Activated CD8-positive, alpha-beta memory T cell treated with anti-CD3 and anti-CD28 coated beads, Interleukin-2, amount 50 U/mL, for 1 hour (primary cell): ENCODE data around the gene RASSF8.

Experiments
- DNase-seq: peaks from one replicate; pipeline ENCODE4 v3.0.0-alpha.2; 2020; ENCODE audit errors: extremely low read depth

The RASSF8 gene

GRCh38 chr12:26102953-26103352, 144.5 kb downstream of the RASSF8 start:
- no peak for DNase-seq

- no peak for DNase-seq
Measured at GRCh38 chr12:26106347-26106746, 147.9 kb downstream of the RASSF8 start.

- DNase-seq = no peak
Measured at GRCh38 chr12:26108915-26109314, 150.4 kb downstream of the RASSF8 start.

- no peak for DNase-seq
Measured at GRCh38 chr12:26109343-26109881, 150.9 kb downstream of the RASSF8 start.

GRCh38 chr12:26112232-26112631, 153.8 kb downstream of the RASSF8 start:
- no peak for DNase-seq

- DNase-seq = no peak
Measured at GRCh38 chr12:26112703-26113147, 154.2 kb downstream of the RASSF8 start.

GRCh38 chr12:26113181-26113654, 154.7 kb downstream of the RASSF8 start:
- no peak for DNase-seq

- no peak for DNase-seq
Measured at GRCh38 chr12:26113853-26114719, 155.6 kb downstream of the RASSF8 start.

- no peak for DNase-seq
Measured at GRCh38 chr12:26114720-26115401, 156.4 kb downstream of the RASSF8 start.

- DNase-seq = no peak
Measured at GRCh38 chr12:26116829-26117715, 158.6 kb downstream of the RASSF8 start.

- no peak for DNase-seq
Measured at GRCh38 chr12:26118308-26118707, 159.8 kb downstream of the RASSF8 start.

GRCh38 chr12:26119391-26119989, 161.0 kb downstream of the RASSF8 start:
- DNase-seq = no peak

GRCh38 chr12:26120561-26121274, 162.2 kb downstream of the RASSF8 start:
- no peak for DNase-seq

GRCh38 chr12:26121323-26122060, 163.0 kb downstream of the RASSF8 start:
- no peak for DNase-seq

GRCh38 chr12:26122061-26122680, 163.7 kb downstream of the RASSF8 start:
- no peak for DNase-seq

GRCh38 chr12:26122681-26123481, 164.4 kb downstream of the RASSF8 start:
- DNase-seq = no peak

- DNase-seq = no peak
Measured at GRCh38 chr12:26123482-26123980, 165.0 kb downstream of the RASSF8 start.
